Measurements from ENCODE around the gene CPN2.

CPN2 gene

DNA sequence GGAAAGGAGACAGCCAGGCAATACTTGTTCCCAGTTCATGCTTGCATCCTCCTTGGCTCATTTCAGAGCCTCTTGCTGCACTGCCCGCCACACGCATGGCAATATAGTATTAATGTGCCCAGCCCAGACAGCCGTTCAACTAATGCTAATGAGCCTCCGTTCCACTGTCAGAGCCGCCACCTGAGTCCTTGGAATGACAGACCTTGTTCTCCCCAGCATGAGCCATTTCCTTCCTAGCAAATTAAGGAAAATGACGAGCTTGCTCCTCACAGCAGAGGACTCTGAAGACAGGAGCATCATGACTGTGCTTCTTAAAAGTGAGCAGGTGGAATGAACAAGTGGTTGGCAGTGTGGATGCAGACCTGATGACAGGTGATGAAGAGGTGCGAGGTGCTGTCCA lies 29.2 kb upstream of the CPN2 start:
- DNase-seq (ENCODE audit: low read depth) = no peak

GRCh38 chr3:194379651-194380050 lies 28.5 kb upstream of the CPN2 start:
- no peak for DNase-seq (ENCODE audit: low read depth)

DNA sequence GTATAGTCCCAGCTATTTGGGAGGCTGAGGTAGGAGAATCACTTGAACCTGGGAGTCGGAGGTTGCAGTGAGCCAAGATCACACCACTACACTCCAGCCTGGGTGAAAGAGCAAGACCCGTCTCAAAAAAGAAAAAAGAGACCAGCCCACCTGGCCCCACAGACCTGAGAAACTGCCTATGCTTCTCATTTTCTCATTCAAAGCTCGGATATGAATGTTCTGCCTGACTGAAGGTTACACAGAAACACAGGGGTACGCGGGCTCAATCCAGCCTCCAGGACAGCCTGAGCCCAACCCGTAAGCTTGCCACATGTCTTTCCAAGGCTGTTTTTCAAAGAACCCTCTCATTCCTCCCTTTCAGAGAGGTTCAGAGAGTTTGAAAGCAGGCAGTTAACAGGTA lies 28.1 kb upstream of the CPN2 start:
- DNase-seq (ENCODE audit: low read depth) = no peak

DNA sequence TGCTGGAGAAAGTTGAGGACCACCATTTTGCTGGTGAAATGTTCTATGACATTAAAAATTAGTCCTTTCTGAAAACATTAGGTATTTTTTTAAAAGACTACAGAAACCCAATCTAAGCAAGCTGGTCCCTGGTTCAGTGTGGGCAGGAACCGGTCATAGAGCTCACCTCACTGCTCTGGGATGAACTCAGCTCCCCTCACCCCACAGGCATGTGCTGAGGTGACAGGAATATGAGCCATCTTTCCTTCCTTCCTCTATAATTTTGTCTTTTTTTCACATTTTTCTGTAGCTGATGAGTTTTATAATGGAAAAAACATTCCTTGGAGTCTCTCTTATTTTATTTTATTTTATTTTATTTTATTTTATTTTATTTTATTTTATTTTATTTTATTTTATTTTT lies 26.6 kb upstream of the CPN2 start:
- DNase-seq (ENCODE audit: low read depth) = no peak

DNA sequence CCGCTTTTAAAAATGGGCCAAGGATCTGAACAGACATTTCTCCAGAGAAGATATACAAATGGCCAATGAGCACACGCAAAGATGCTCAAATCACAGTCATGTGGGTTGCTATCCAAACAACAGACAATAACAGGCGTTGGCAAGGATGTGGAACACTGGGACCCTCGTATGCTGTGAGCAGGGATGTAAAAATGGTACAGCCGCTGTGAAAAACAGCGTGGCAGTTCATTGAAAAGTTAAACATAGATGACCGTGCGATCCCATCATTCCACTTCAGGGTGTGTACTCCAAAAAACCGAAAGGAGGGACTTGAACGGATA lies 25.1 kb upstream of the CPN2 start:
- no peak for DNase-seq (ENCODE audit: low read depth)

DNA sequence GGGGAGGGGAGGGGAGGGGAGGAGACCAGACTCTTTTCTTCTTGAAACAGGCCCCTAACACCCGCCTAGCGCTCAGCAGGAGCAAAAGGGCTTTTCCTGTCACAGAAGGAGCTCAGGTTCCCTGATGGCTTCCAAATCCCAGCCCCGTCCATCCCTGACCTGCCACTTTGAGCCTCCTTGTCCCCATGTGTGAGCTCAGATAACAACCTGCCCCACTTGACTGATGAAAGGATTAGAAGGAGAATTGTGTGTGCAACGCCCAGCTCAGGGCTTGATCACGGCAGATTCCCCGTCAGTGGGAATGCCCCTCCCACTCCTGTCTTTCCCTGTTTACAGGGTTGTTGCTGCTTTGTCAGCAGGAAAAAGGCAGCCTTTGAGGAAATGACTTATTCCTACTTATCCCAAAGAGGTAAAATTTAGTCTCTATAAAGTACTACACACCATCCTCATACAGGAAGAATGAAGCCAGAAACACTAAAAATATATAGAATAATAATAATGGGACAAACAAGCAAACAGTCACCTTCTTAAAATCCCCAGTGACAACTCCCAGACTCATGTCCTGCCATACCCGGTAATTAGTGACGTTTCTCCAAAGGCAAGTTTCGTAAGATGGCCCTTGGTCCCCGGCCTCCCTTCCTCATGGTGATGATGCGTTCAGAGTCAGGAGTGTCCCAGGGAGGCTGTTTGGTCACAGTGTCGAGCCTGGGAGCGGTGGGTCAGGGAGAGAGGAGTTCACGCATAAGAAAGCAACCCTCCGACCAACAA lies 24.5 kb upstream of the CPN2 start:
- no peak for DNase-seq (ENCODE audit: low read depth)

DNA sequence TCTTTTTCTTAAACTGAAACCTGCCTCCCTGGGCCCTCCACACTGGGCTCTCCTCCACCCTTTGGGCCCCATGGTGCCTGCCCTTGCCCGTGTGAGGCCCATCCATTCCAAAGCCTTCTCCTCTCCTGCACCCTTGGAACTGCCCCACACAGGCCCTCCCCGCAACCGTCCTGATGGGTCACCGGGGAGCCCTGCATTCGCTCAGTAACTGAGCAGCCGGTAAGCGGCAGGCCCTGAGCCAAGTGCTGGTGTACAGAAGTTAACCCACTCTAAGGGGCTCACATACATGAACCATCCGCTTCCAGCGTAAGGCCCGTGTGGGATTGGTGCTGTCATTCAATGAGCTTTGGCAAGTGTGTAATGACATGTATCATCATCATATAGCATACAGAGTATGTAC lies 23.8 kb upstream of the CPN2 start:
- no peak for DNase-seq (ENCODE audit: low read depth)

- no peak for DNase-seq (ENCODE audit: low read depth)
Measured at GRCh38 chr3:194373899-194374298, 22.8 kb upstream of the CPN2 start.

DNA sequence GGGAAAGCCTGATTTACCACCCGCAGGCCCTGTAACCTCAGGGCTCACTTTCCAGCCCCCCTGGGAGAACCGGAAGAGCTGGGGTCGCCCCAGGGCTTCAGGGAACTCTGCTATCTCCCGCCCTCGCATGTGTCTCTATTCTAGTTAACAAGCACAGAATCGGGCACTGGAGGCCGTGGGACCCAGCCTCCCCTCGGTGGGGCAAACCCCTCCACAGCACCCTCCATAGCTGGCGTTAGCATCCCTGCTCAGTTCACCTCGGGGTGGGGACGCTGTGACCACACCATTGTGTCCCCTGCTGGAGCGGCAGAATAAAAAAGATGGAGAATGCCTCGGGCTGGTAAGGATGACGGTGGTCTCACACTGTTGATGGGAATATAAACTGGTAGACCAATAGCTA lies 21.9 kb upstream of the CPN2 start:
- no peak for DNase-seq (ENCODE audit: low read depth)

GRCh38 chr3:194370753-194371152 lies 19.6 kb upstream of the CPN2 start:
- no peak for DNase-seq (ENCODE audit: low read depth)

DNA sequence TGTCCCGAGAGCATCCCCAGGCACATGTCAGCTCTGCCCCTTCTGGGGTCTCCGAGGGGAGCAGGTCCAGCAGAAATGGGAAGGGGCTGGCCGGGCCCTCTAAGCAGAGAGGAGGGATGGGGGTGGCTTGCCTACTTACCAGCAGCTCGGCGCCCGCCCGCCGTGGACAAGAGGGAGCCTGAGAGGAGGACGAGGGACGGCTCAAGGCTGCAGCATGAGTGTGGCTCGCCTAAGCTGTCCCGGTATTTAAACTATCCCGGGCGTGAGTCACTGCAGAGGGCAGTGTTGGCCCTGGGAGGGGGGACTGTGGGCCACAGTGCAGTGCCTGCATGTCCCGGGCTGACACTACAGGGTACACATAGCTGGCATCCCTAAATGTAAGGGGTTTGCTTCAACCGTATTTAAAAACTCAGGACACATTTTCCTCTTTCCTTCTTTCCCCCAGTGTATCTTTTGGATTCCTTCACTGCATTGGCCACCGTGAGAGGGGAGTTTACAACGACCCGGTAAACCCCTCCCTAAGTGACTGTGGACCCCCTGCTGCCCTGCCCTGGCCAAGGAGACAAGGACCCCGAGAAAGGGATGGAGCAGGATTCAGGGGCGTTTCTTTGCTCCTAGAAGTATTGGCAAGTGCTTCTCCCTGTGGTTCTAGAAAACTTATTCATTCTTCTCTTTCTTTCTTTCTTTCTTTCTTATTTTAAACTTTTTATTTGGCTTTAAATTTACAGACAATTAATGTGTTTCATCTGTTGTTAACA lies 18.6 kb upstream of the CPN2 start, which contains the start of gene LRRC15:
TSS of gene LRRC15 (minus strand) at position 222 of the 758 bp plus-strand sequence. CDS start 8,700 bp downstream, outside the sequence.
- DNase-seq (ENCODE audit: low read depth) = no peak

DNA sequence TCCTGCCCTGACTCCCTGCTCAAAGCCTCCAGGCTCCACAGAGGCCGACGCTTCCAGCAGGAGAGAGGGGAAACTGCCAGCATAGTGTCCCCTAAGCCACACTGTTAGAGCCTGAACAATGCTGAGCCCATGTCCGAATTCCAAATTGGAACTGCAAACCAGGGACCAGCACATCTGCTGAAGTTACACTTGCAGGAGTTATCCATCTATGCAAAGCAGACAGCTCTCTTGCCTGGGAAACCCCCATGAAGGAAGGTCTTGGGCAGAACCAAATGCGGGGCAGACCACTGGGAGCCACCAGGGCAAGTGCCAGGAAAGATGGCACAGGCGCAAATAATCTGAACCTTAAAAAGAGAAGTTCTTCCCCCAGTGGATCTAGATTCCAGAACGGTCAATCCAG lies 17.8 kb upstream of the CPN2 start:
- no peak for DNase-seq (ENCODE audit: low read depth)

DNA sequence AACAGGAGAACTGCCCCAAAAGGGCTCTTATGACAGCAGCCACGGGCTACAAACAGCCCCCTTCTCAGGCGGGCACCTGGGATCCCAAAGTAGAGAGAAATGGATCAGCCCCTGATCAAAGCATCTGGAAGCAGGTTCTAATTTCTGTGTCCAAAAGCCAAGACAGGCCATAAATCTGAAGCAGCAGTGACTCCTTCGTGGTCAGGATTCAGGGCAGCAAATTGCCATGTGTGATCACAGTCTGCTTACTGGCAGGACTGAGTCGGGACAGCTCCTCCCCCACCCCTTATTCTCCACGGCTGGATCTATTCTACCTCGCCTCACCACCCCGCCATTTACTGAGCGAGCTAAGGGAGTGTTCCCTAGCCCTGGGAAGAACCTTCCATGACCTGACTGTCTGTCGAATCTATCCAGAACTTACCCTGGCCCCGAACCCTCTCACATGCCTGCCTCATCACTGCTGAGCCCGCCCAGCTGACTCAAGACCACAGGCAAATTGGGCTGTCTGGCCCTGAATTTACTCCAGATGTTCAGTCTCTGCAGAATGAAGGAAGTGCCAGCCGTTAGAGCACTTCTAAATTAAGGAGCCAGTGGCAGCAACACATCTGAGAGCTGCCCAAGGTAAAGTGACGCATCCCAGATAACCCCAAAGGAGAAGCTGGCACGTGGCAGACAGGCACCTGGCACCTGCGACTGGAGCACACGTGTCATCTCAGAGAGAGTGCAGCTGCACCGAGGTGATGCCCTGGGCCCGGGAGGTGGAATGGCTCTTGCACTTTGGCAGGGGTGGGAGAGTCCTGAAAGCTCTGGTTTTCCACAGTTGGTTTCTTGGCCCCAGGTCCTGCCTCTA lies 17.1 kb upstream of the CPN2 start:
- no peak for DNase-seq (ENCODE audit: low read depth)

DNA sequence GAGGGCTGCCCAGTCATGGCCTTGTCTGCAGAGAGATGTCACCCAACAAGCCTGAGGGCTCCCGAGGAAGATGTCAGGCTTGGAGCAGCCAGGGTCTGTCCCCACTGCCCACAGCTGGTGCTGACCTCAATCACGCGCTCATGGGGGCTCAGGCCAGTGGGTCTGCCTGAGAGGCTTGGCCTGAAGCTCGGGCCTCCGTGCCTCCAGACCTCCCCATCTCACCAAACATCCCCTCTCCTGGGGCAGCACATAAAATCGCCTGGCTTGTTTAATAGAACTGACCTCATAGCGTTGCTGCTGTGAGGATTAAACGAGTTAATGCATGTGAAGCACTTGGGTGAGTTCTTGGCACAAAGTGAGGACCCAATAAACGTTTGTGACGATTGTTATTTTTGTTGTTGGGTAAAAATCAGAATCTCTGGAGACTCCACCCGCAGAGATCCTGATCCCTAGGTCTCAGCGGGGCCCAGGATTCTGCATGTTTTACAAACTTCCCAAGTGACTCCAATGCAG lies 14.9 kb upstream of the CPN2 start:
- DNase-seq (ENCODE audit: low read depth) = no peak

- DNase-seq (ENCODE audit: low read depth) = no peak
Measured at GRCh38 chr3:194365526-194365925, 14.4 kb upstream of the CPN2 start.

- no peak for DNase-seq (ENCODE audit: low read depth)
Measured at GRCh38 chr3:194364652-194365434, 13.7 kb upstream of the CPN2 start.

GRCh38 chr3:194364314-194364651 lies 13.2 kb upstream of the CPN2 start:
- DNase-seq (ENCODE audit: low read depth) = no peak

DNA sequence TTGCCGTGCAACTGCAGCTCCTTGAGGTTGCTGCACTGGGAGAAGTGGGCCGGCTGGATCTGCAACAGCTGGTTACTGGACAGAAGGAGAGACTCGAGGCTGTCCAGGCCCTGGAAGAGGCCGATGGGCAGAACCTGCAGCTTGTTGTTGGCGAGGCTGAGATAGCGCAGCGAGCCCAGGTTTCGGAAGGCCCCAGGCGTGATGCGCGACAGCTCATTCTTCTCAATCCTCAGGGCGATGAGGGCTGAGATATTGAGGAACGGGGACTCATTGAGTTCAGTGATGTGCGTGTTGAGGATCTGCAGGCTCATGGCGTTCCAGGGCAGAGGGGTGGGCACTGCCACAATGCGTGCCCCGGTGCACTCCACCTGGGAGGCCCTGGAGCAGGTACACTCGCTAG lies 9.4 kb upstream of the CPN2 start:
- no peak for DNase-seq (ENCODE audit: low read depth)

DNA sequence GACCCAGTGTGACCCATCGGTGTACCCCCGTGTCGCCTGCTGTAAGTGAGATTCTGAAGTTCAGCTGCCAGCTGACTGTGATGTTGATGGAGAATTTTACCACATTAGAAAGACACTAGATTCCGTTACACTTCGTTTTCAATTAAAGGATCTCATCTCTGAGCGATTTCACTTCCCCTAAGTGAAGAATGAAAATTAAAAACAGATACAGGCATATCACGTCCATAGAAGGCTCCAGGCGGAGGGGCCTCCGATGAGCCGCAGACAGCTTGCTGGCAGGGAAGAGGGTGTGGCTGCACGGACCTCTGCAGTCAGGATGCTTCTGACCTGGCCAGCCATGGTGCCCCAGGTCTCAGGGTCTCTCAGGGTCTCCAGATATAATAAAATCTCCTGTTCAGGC lies 6.6 kb upstream of the CPN2 start:
- no peak for DNase-seq (ENCODE audit: low read depth)

GRCh38 chr3:194355379-194355778 lies 4.3 kb upstream of the CPN2 start:
- no peak for DNase-seq (ENCODE audit: low read depth)

GRCh38 chr3:194354315-194354714 lies 3.2 kb upstream of the CPN2 start:
- no peak for DNase-seq (ENCODE audit: low read depth)

All from T follicular helper cell (primary cell).